Stimulated activated CD8-positive, alpha-beta memory T cell treated with anti-CD3 and anti-CD28 coated beads, Interleukin-4, amount 100 ng/mL, for 24 hours (primary cell): ENCODE data around the gene IPPK.

ENCODE experiments used
- DNase-seq: peaks from one replicate; pipeline ENCODE4 v3.0.0-alpha.2; 2020; ENCODE audit warnings: low read depth

IPPK gene

GRCh38 chr9:92669890-92670708 is at the start of gene IPPK:
IPPK (minus strand) TSS chr9:92670131; CDS start chr9:92669988, 143 bp downstream.
- DNase-seq, result peak; percentile 98

- no peak for DNase-seq
These were observed 49.2 kb upstream of the IPPK start for GRCh38 chr9:92719028-92719647.

- no peak for DNase-seq
These were observed 48.4 kb upstream of the IPPK start for GRCh38 chr9:92718086-92719001.

- DNase-seq, result no peak
These were observed 47.5 kb upstream of the IPPK start for GRCh38 chr9:92717201-92718085.

- DNase-seq, result peak; percentile 78
These were observed 46.6 kb upstream of the IPPK start for GRCh38 chr9:92716557-92716956.

- no peak for DNase-seq
These were observed 45.7 kb upstream of the IPPK start for GRCh38 chr9:92715488-92716231.

GRCh38 chr9:92714787-92715487 is 45.0 kb upstream of the IPPK start:
- no peak for DNase-seq

GRCh38 chr9:92714016-92714415 is 44.1 kb upstream of the IPPK start:
- DNase-seq, result no peak

- DNase-seq, result no peak
These were observed 43.6 kb upstream of the IPPK start for GRCh38 chr9:92713528-92713927.

GRCh38 chr9:92712767-92713166 is 42.8 kb upstream of the IPPK start:
- DNase-seq, result no peak

- no peak for DNase-seq
These were observed 41.9 kb upstream of the IPPK start for GRCh38 chr9:92711844-92712243.

- no peak for DNase-seq
These were observed 41.2 kb upstream of the IPPK start for GRCh38 chr9:92711146-92711545.

GRCh38 chr9:92710368-92710767 is 40.4 kb upstream of the IPPK start:
- DNase-seq, result no peak

- no peak for DNase-seq
These were observed 40.0 kb upstream of the IPPK start for GRCh38 chr9:92709954-92710353.

- DNase-seq, result no peak
These were observed 39.3 kb upstream of the IPPK start for GRCh38 chr9:92709240-92709639.

- DNase-seq, result no peak
These were observed 37.6 kb upstream of the IPPK start for GRCh38 chr9:92707530-92707929.

GRCh38 chr9:92706218-92706940 is 36.4 kb upstream of the IPPK start:
- no peak for DNase-seq

GRCh38 chr9:92704528-92704927 is 34.6 kb upstream of the IPPK start:
- DNase-seq, result no peak

GRCh38 chr9:92696619-92697018 is 26.7 kb upstream of the IPPK start:
- no peak for DNase-seq

- no peak for DNase-seq
These were observed 17.0 kb upstream of the IPPK start for GRCh38 chr9:92686954-92687353.
